Suprapubic skin (tissue), 4 donors: Measurements from ENCODE around the gene MID2. TPM values are rescaled to one million over a fixed set of nuclear protein-coding genes. Genes with fewer than 3 reads are reported as not detected.
"Not testable (repeated sequence)": the region's sequence is repeated elsewhere in the genome, so short reads cannot be mapped to it uniquely, and the experiment has no call there.

Source experiments
- DNase-seq, 2 donors: peaks; one replicate each; pipeline ENCODE4 v3.0.0-alpha.2; 2019; ENCODE audit warnings: low spot score in 2 of 2
- H3K27ac ChIP-seq: fragments of 200-600 bp; sonication (generic); one replicate; pipeline ENCODE4 v1.5.1; 2019
- H3K27me3 ChIP-seq: fragments of 200-600 bp; sonication (generic); one replicate; pipeline ENCODE4 v1.5.1; 2019
- H3K36me3 ChIP-seq: fragments of 200-600 bp; sonication (generic); one replicate; pipeline ENCODE4 v1.5.1; 2019
- H3K4me1 ChIP-seq: fragments of 200-600 bp; sonication (generic); one replicate; pipeline ENCODE4 v1.5.1; 2019
- H3K4me3 ChIP-seq: fragments of 200-600 bp; sonication (generic); one replicate; pipeline ENCODE4 v1.5.1; 2019; ENCODE audit warnings: mild to moderate bottlenecking
- H3K9me3 ChIP-seq: fragments of 200-600 bp; sonication (generic); one replicate; pipeline ENCODE4 v1.5.1; 2019
- CTCF ChIP-seq, 2 donors: fragments of 200-600 bp in 1 of 2; fragments of 450-650 bp in 1 of 2; sonication (generic) in 1 of 2; IDR thresholded peaks; one replicate each; pipeline ENCODE4 v1.5.1; 2016 to 2019; ENCODE audit warnings: antibody characterized with exemption in 2 of 2, mild to moderate bottlenecking in 1 of 2, moderate library complexity in 1 of 2
- EP300 ChIP-seq: sonication (generic); formaldehyde crosslinking; IDR thresholded peaks from one replicate; pipeline ENCODE4 v1.6.1; 2017; ENCODE audit warnings: antibody characterized with exemption
- POLR2A ChIP-seq, 2 donors: fragments of 450-650 bp; IDR thresholded peaks; one replicate each; pipeline ENCODE4 v1.6.1; 2017; ENCODE audit warnings: antibody characterized with exemption in 2 of 2, mild to moderate bottlenecking in 2 of 2, moderate library complexity in 2 of 2
- POLR2AphosphoS5 ChIP-seq, 3 donors: sonication (generic); formaldehyde crosslinking; IDR thresholded peaks; one replicate each; pipeline ENCODE4 v1.6.1; 2017; ENCODE audit warnings: antibody characterized with exemption in 3 of 3
- WGBS: methylation state at CpG from one replicate; pipeline ENCODE4 v1.1.5; 2018; 5-methylcytosine and 5-hydroxymethylcytosine counted together
- total RNA-seq, 4 donors: library from RNA; depleted of rRNA; stranded (reverse); fragments of >200 nt; gene quantifications; one replicate each; pipeline ENCODE4 v1.1.0, GENCODE V29; 2016

The MID2 gene
- total RNA-seq, 4 donors from 2014 or later = 31.8 to 50.9 (median 36.1) TPM

- no peaks in the 10 kb centered on the region for H3K36me3 ChIP-seq
- H3K9me3 ChIP-seq = no peaks in the 10 kb centered on the region
- no peak overlapping the region for H3K4me3 ChIP-seq
- H3K27ac ChIP-seq = no peak overlapping the region
- DNase-seq = no peak
- H3K4me1 ChIP-seq = no peaks in the 10 kb centered on the region
- WGBS = 94% methylated on average over 1 of the region's 1 CpG
- no peaks in the 10 kb centered on the region for H3K27me3 ChIP-seq
- TF ChIP-seq EP300 (no peak), CTCF (IDR thresholded peaks at IDR 0.05) (no peak), POLR2A (IDR thresholded peaks at IDR 0.05) (no peak), POLR2AphosphoS5 (IDR thresholded peaks at IDR 0.05) (no peak)
Observed at GRCh38 chrX:107934262-107934661, 108.6 kb downstream of the MID2 start.

GRCh38 chrX:107935200-107935599 is 109.5 kb downstream of the MID2 start:
- DNase-seq = no peak
- Histone ChIP-seq H3K9me3 (no peaks in the 10 kb centered on the region), H3K36me3 (no peaks in the 10 kb centered on the region), H3K27ac (no peak overlapping the region), H3K4me1 (no peaks in the 10 kb centered on the region), H3K4me3 (peak overlapping the region; percentile 34), H3K27me3 (no peaks in the 10 kb centered on the region)
- 32% methylated on average over 7 of the region's 7 CpGs for WGBS
- no peak for TF ChIP-seq POLR2A (IDR thresholded peaks at IDR 0.05)
- TF ChIP-seq EP300 = no peak
- TF ChIP-seq POLR2AphosphoS5 (IDR thresholded peaks at IDR 0.05) = no peak
- no peak for TF ChIP-seq CTCF (IDR thresholded peaks at IDR 0.05)

- 39% methylated on average over 46 of the region's 48 CpGs for WGBS
- Histone ChIP-seq H3K9me3 (no peaks in the 10 kb centered on the region), H3K27me3 (no peaks in the 10 kb centered on the region)
Observed at GRCh38 chrX:107935664-107936433, 110.2 kb downstream of the MID2 start.

GRCh38 chrX:107936434-107936730 is 110.7 kb downstream of the MID2 start:
- no peak overlapping the region for H3K27ac ChIP-seq
- H3K27me3 ChIP-seq = no peaks in the 10 kb centered on the region
- H3K9me3 ChIP-seq = no peaks in the 10 kb centered on the region
- TF ChIP-seq POLR2AphosphoS5 (IDR thresholded peaks at IDR 0.05) = no peak
- H3K4me3 ChIP-seq = peak overlapping the region; percentile 34
- H3K4me1 ChIP-seq = no peaks in the 10 kb centered on the region
- 60% methylated on average over 16 of the region's 16 CpGs for WGBS
- no peak for DNase-seq
- H3K36me3 ChIP-seq = no peaks in the 10 kb centered on the region

More at GRCh38 chrX:107935664-107936433, 110.2 kb downstream of the MID2 start:
- H3K36me3 ChIP-seq = no peaks in the 10 kb centered on the region
- H3K4me1 ChIP-seq = no peaks in the 10 kb centered on the region
- no peak for TF ChIP-seq POLR2A (IDR thresholded peaks at IDR 0.05)
- no peak for TF ChIP-seq CTCF (IDR thresholded peaks at IDR 0.05)
- no peak for TF ChIP-seq EP300
- TF ChIP-seq POLR2AphosphoS5 (IDR thresholded peaks at IDR 0.05) = no peak
- H3K4me3 ChIP-seq = peak overlapping the region; percentile 34
- no peak overlapping the region for H3K27ac ChIP-seq
- no peak for DNase-seq

- TF ChIP-seq EP300 = no peak
- no peak for TF ChIP-seq POLR2A (IDR thresholded peaks at IDR 0.05)
- TF ChIP-seq CTCF (IDR thresholded peaks at IDR 0.05) = no peak
- no peak for TF ChIP-seq POLR2AphosphoS5 (IDR thresholded peaks at IDR 0.05)
- 80% methylated on average over 3 of the region's 3 CpGs for WGBS
Observed at GRCh38 chrX:107940095-107940494, 114.4 kb downstream of the MID2 start.

GRCh38 chrX:107955337-107955736 is 129.7 kb downstream of the MID2 start:
- H3K27ac ChIP-seq, H3K27me3 ChIP-seq, H3K9me3 ChIP-seq, H3K36me3 ChIP-seq, H3K4me1 ChIP-seq, DNase-seq, H3K4me3 ChIP-seq: not testable (repeated sequence)

More at GRCh38 chrX:107940095-107940494, 114.4 kb downstream of the MID2 start:
- H3K36me3 ChIP-seq = no peaks in the 10 kb centered on the region
- no peaks in the 10 kb centered on the region for H3K4me1 ChIP-seq
- no peak for DNase-seq
- H3K27ac ChIP-seq = no peak overlapping the region
- H3K27me3 ChIP-seq = no peaks in the 10 kb centered on the region
- no peak overlapping the region for H3K4me3 ChIP-seq
- H3K9me3 ChIP-seq = no peaks in the 10 kb centered on the region
